HepG2 (cell line): Measurements from ENCODE around the gene CUL7. TPM values are rescaled to one million over a fixed set of nuclear protein-coding genes. Genes with fewer than 3 reads are reported as not detected.

Source experiments
- ATAC-seq: fragments of 200-7000 bp; cut with Tn5 transposase; 3 replicates; pipeline ENCODE4 v1.9.1; 2020; ENCODE audit warnings: mild to moderate bottlenecking, moderate library complexity
- Bru-seq: library from RNA; stranded (reverse); fragments of 400-500 nt; gene quantifications from one replicate; lab custom pipeline; 2021; lab: Mats Ljungman, UMichigan
- BruChase-seq, 2 experiments: library from RNA; stranded (reverse); fragments of 400-500 nt; gene quantifications; one replicate each; lab custom pipeline; 2021; lab: Mats Ljungman, UMichigan
- BruUV-seq: library from RNA; stranded (reverse); fragments of 400-500 nt; replicated peaks from 2 replicates; lab custom pipeline; 2021; lab: Mats Ljungman, UMichigan
- CTCF ChIA-PET: fragments of 300-600 bp; formaldehyde crosslinking; extraction: SDS; loops from one replicate; lab custom pipeline; 2021; ENCODE audit warnings: low total read pairs, inconsistent platforms, low intra/inter-chr PET ratio; lab: Yijun Ruan, JAX
- POLR2A ChIA-PET: fragments of 350-600 bp; sonication (Branson Sonifier 250); formaldehyde crosslinking; loops from one replicate; lab custom pipeline; 2020; ENCODE audit warnings: antibody characterized with exemption, inconsistent platforms; lab: Yijun Ruan, JAX
- DNase-seq: peaks from one replicate; pipeline ENCODE4 v3.0.0-alpha.2; 2015; ENCODE audit warnings: low spot score
- FAIRE-seq: peaks from 3 replicates; lab custom pipeline; 2011; peaks lifted over from hg19 to GRCh38; lab: Jason Lieb, UNC
- H2AFZ ChIP-seq: one replicate; pipeline ENCODE4 v1.6.1; 2011; ENCODE audit warnings: low read length, inconsistent platforms
- H3K27ac ChIP-seq: fragments of 300-600 bp; 3 replicates; pipeline ENCODE4 v1.8.0; 2011; ENCODE audit warnings: mixed run types, mild to moderate bottlenecking, mixed read lengths, low read length, inconsistent platforms; ENCODE audit not compliant: insufficient read depth; ENCODE audit errors: extremely low read length
- H3K27me3 ChIP-seq, 2 experiments: fragments of 200-600 bp in 1 of 2; 2 replicates in 1 of 2; 3 replicates in 1 of 2; pipeline versions ENCODE4 v1.6.0 to v1.8.0; 2011; ENCODE audit warnings: low read length in 2 of 2, mild to moderate bottlenecking in 2 of 2, moderate library complexity in 2 of 2, inconsistent platforms in 1 of 2; ENCODE audit not compliant: insufficient read depth in 2 of 2, control insufficient read depth in 1 of 2
- H3K36me3 ChIP-seq, 2 experiments: fragments of 200-600 bp in 1 of 2; replicated peaks in 1 of 2; 2 replicates in 1 of 2; 3 replicates in 1 of 2; pipeline versions ENCODE4 v1.5.1 to v1.8.0; 2011; ENCODE audit warnings: low read length in 2 of 2, inconsistent platforms in 1 of 2; ENCODE audit not compliant: insufficient read depth in 2 of 2, control insufficient read depth in 1 of 2
- H3K4me1 ChIP-seq: 2 replicates; pipeline ENCODE4 v1.5.1; 2012; ENCODE audit warnings: low read length, inconsistent platforms; ENCODE audit not compliant: insufficient read depth
- H3K4me2 ChIP-seq: 2 replicates; pipeline ENCODE4 v1.6.0; 2011; ENCODE audit warnings: low read depth, low read length, inconsistent platforms
- H3K4me3 ChIP-seq, 3 experiments: fragments of 200-600 bp in 1 of 3; sonication (generic), shearing (Covaris generic) in 1 of 3; replicated peaks in 1 of 3; 2 replicates each; pipeline ENCODE4 v1.5.1; 2011 to 2016; ENCODE audit warnings: low read length in 3 of 3, inconsistent platforms in 2 of 3, low read depth in 2 of 3, mild to moderate bottlenecking in 2 of 3, control low read depth in 1 of 3, mixed read lengths in 1 of 3; ENCODE audit not compliant: insufficient read depth in 1 of 3
- H3K79me2 ChIP-seq: one replicate; pipeline ENCODE4 v1.6.1; 2011; ENCODE audit warnings: low read length, inconsistent platforms; ENCODE audit not compliant: insufficient read depth
- H3K9ac ChIP-seq: 2 replicates; pipeline ENCODE4 v1.6.0; 2011; ENCODE audit warnings: mild to moderate bottlenecking, low read depth, low read length, inconsistent platforms; ENCODE audit not compliant: insufficient read depth
- H3K9me3 ChIP-seq: 2 replicates; pipeline ENCODE4 v1.5.1; 2012; ENCODE audit warnings: mild to moderate bottlenecking, low read length
- H4K20me1 ChIP-seq: 2 replicates; pipeline ENCODE4 v1.6.0; 2011; ENCODE audit warnings: inconsistent platforms, mild to moderate bottlenecking, low read length, moderate library complexity; ENCODE audit not compliant: insufficient read depth
- KDM2A ChIP-seq: sonication (generic); formaldehyde crosslinking; IDR thresholded peaks from 2 replicates; pipeline ENCODE4 v1.4.0; 2020; ENCODE audit warnings: low read depth, missing genetic modification reagents, borderline replicate concordance
- MED8 ChIP-seq: sonication (generic); formaldehyde crosslinking; IDR thresholded peaks from 2 replicates; pipeline ENCODE4 v1.8.1; 2023; ENCODE audit warnings: mild to moderate bottlenecking, missing genetic modification reagents; ENCODE audit not compliant: insufficient replicate concordance
- MEIS1 ChIP-seq: sonication (generic); formaldehyde crosslinking; IDR thresholded peaks from 2 replicates; pipeline ENCODE4 v1.9.0; 2021; ENCODE audit warnings: mild to moderate bottlenecking, missing genetic modification reagents, moderate library complexity, borderline replicate concordance
- MTA1 ChIP-seq: sonication (generic); formaldehyde crosslinking; IDR thresholded peaks from 2 replicates; pipeline ENCODE4 v1.4.0; 2020; ENCODE audit warnings: missing genetic modification reagents, mild to moderate bottlenecking, borderline replicate concordance
- NFE2L1 ChIP-seq: sonication (generic); formaldehyde crosslinking; IDR thresholded peaks from 2 replicates; pipeline ENCODE4 v1.4.0; 2020; ENCODE audit warnings: missing genetic modification reagents, mild to moderate bottlenecking, borderline replicate concordance
- PCBP2 ChIP-seq: fragments of 200-400 bp; formaldehyde crosslinking; optimal IDR thresholded peaks from 2 replicates; pipeline ENCODE3; 2018; ENCODE audit warnings: low read length, low read depth; ENCODE audit not compliant: poor library complexity, severe bottlenecking
- SAP130 ChIP-seq: IDR thresholded peaks from 2 replicates; pipeline ENCODE4 v1.6.1; 2016; ENCODE audit warnings: low read depth
- TEF ChIP-seq: sonication (generic); formaldehyde crosslinking; IDR thresholded peaks from 2 replicates; pipeline ENCODE4 v1.5.0; 2020; ENCODE audit warnings: missing genetic modification reagents
- ZNF121 ChIP-seq: sonication (generic); formaldehyde crosslinking; IDR thresholded peaks from 2 replicates; pipeline ENCODE4 v1.5.0; 2020; ENCODE audit warnings: mild to moderate bottlenecking, missing genetic modification reagents
- ZNF329 ChIP-seq: sonication (generic); formaldehyde crosslinking; IDR thresholded peaks from 2 replicates; pipeline ENCODE4 v1.9.0; 2021; ENCODE audit warnings: low read depth, mild to moderate bottlenecking, missing genetic modification reagents
- ZNF350 ChIP-seq: sonication (generic); formaldehyde crosslinking; IDR thresholded peaks from 2 replicates; pipeline ENCODE4 v1.4.0; 2020; ENCODE audit warnings: mild to moderate bottlenecking, low read depth, missing genetic modification reagents, borderline replicate concordance
- ZNF558 ChIP-seq: sonication (generic); formaldehyde crosslinking; IDR thresholded peaks from 2 replicates; pipeline ENCODE4 v1.9.0; 2022; ENCODE audit warnings: mild to moderate bottlenecking, missing genetic modification reagents, borderline replicate concordance
- WGBS: methylation state at CpG from one replicate; pipeline ENCODE4 v1.1.6; 2017; ENCODE audit warnings: low lambda C conversion rate; 5-methylcytosine and 5-hydroxymethylcytosine counted together
- in situ Hi-C: cut with HindIII; loops from 2 replicates; pipeline ENCODE4 v1.10.0; 2017; ENCODE audit warnings: low pct_unique_long_range_greater_than_20kb; ENCODE audit not compliant: extremely low pct_ligation_motif_present
- intact Hi-C: fragments of 100-400 bp; cut with micrococcal nuclease; formaldehyde crosslinking; loops from one replicate; pipeline ENCODE4 v1.10.0; 2022; ENCODE audit not compliant: unreplicated experiment
- long read RNA-seq, 2 experiments: library from RNA in 1 of 2; library from polyadenylated mRNA in 1 of 2; stranded (forward) in 1 of 2; unstranded in 1 of 2; transcript quantifications; one replicate each; pipeline ENCODE4 v2.0.0, GENCODE V29; 2019 to 2022
- polyA minus RNA-seq, 3 experiments: library from RNA; depleted of rRNA, polyadenylated mRNA; stranded (reverse); fragments of >200 nt; gene quantifications; 2 replicates each; pipeline ENCODE4 v1.2.3, GENCODE V29; 2011; ENCODE audit warnings: low replicate concordance in 1 of 3
- polyA plus RNA-seq, 8 experiments: library from polyadenylated mRNA; depleted of rRNA in 3 of 8; stranded (reverse) in 7 of 8; unstranded in 1 of 8; fragments of >200 nt; fragmentation: Illumina TruSeq in 4 of 8; extraction: Trizol in 4 of 8; gene quantifications; 2 replicates each; pipeline versions ENCODE4 v1.2.1 to v1.2.3, GENCODE V29; 2011 to 2016; ENCODE audit warnings: low read depth in 4 of 8, missing spikeins in 1 of 8, mixed read lengths in 1 of 8; ENCODE audit not compliant: insufficient read depth in 1 of 8
- total RNA-seq, 5 experiments: library from RNA; depleted of rRNA; stranded (reverse); fragments of >200 nt; fragmentation: Illumina TruSeq; extraction: Trizol; gene quantifications; 2 replicates each; pipeline ENCODE4 v1.2.3, GENCODE V29; 2016; ENCODE audit warnings: low read depth in 1 of 5
- TF ChIP-seq, protein P1 (sequence below): sonication (generic); formaldehyde crosslinking; conservative IDR thresholded peaks from 2 replicates; pipeline ENCODE4 v1.4.0; 2020; ENCODE audit warnings: missing genetic modification reagents
- TF ChIP-seq, protein P2 (sequence below): sonication (generic); formaldehyde crosslinking; IDR thresholded peaks from 2 replicates; pipeline ENCODE4 v1.8.0; 2023; ENCODE audit warnings: mild to moderate bottlenecking, missing genetic modification reagents

The CUL7 gene
- 30.7 and 32.0 TPM in 2 replicates for total RNA-seq (2016; rRNA removed; fragmentation: Illumina TruSeq; extraction: Trizol)
- 1.6 and 2.2 TPM in 2 replicates for total RNA-seq (2016; cell fraction: cytosol; rRNA removed; fragmentation: Illumina TruSeq; extraction: Trizol; ENCODE audit: low read depth)
- total RNA-seq (2016; cell fraction: insoluble cytoplasmic fraction; rRNA removed; fragmentation: Illumina TruSeq; extraction: Trizol): 27.3 and 31.2 TPM in 2 replicates
- total RNA-seq (2016; cell fraction: membrane; rRNA removed; fragmentation: Illumina TruSeq; extraction: Trizol): 5.8 and 6.7 TPM in 2 replicates
- 34.6 and 35.9 TPM in 2 replicates for total RNA-seq (2016; cell fraction: nucleus; rRNA removed; fragmentation: Illumina TruSeq; extraction: Trizol)
- 60.7 and 79.4 TPM in 2 replicates for polyA plus RNA-seq (2011; rRNA removed)
- 38.0 and 49.6 TPM in 2 replicates for polyA plus RNA-seq (2011; cell fraction: cytosol; rRNA removed)
- 221 and 265 TPM in 2 replicates for polyA plus RNA-seq (2011; cell fraction: nucleus; rRNA removed)
- polyA plus RNA-seq (2012): 36.5 and 41.4 TPM in 2 replicates
- polyA plus RNA-seq (2016; cell fraction: cytosol; fragmentation: Illumina TruSeq; extraction: Trizol; ENCODE audit: low read depth): 1.1 and 1.4 TPM in 2 replicates
- polyA plus RNA-seq (2016; cell fraction: insoluble cytoplasmic fraction; fragmentation: Illumina TruSeq; extraction: Trizol; ENCODE audit: low read depth): 16.9 and 21.5 TPM in 2 replicates
- polyA plus RNA-seq (2016; cell fraction: membrane; fragmentation: Illumina TruSeq; extraction: Trizol; ENCODE audit: low read depth): 2.2 and 2.7 TPM in 2 replicates
- polyA plus RNA-seq (2016; cell fraction: nucleus; fragmentation: Illumina TruSeq; extraction: Trizol; ENCODE audit: insufficient read depth, low read depth): 63.7 and 70.4 TPM in 2 replicates
- polyA minus RNA-seq (2011; rRNA and poly(A)+ RNA removed; ENCODE audit: low replicate concordance): 14.4 and 143 TPM in 2 replicates
- polyA minus RNA-seq (2011; cell fraction: cytosol; rRNA and poly(A)+ RNA removed): 44.5 and 45.5 TPM in 2 replicates
- polyA minus RNA-seq (2011; cell fraction: nucleus; rRNA and poly(A)+ RNA removed): 65.0 and 67.0 TPM in 2 replicates
- percentile 78 among the genes with signal in this experiment for Bru-seq, nascent RNA
- percentile 87 among the genes with signal in this experiment for BruChase-seq, experiment 1, labeled RNA remaining after a 6-hour chase
- BruChase-seq, experiment 2, labeled RNA remaining after a 2-hour chase: percentile 88 among the genes with signal in this experiment
- long read RNA-seq, experiment 1, full-length matches to known transcripts: 2 of 15 reads
- long read RNA-seq, experiment 1, partial matches to known transcripts: 8 of 15 reads
- long read RNA-seq, experiment 1, other reads (novel, unspliced or antisense): 5 of 15 reads
- long read RNA-seq, experiment 2, full-length matches to known transcripts: 9 of 100 reads
- long read RNA-seq, experiment 2, partial matches to known transcripts: 68 of 100 reads
- long read RNA-seq, experiment 2, other reads (novel, unspliced or antisense): 23 of 100 reads

GRCh38 chr6:43053545-43054205 lies at the start of gene CUL7:
Gene CUL7 (minus strand): TSS chr6:43053851. CDS start chr6:43052788, 1,063 bp downstream.
- Histone ChIP-seq H3K27me3 (no peaks in the 10 kb centered on the region; a peak in 1 of 5 replicates), H2AFZ (no peak within 1 kb of the TSS)
- FAIRE-seq: peak; percentile 96
- TF ChIP-seq, protein P1, sequence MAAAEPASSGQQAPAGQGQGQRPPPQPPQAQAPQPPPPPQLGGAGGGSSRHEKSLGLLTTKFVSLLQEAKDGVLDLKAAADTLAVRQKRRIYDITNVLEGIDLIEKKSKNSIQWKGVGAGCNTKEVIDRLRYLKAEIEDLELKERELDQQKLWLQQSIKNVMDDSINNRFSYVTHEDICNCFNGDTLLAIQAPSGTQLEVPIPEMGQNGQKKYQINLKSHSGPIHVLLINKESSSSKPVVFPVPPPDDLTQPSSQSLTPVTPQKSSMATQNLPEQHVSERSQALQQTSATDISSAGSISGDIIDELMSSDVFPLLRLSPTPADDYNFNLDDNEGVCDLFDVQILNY (CRISPR knock-in tag): no peak; the same call in 1 of the 2 replicates
- peak; percentile 67; the same call in 1 of the 2 replicates for TF ChIP-seq MEIS1 (CRISPR knock-in tag)
- TF ChIP-seq ZNF350 (CRISPR knock-in tag): peak; percentile 94
- TF ChIP-seq MED8 (CRISPR knock-in tag): no peak
- TF ChIP-seq ZNF329 (CRISPR knock-in tag): peak; percentile 55; the same call in 1 of the 2 replicates
- no peak for TF ChIP-seq PCBP2
- TF ChIP-seq ZNF558 (CRISPR knock-in tag): no peak
- TF ChIP-seq MTA1 (CRISPR knock-in tag): peak; percentile 87
- TF ChIP-seq ZNF121 (CRISPR knock-in tag): peak; percentile 51; the same call in 1 of the 2 replicates
- peak; percentile 97 for TF ChIP-seq SAP130 (CRISPR knock-in tag)
- TF ChIP-seq, protein P2, sequence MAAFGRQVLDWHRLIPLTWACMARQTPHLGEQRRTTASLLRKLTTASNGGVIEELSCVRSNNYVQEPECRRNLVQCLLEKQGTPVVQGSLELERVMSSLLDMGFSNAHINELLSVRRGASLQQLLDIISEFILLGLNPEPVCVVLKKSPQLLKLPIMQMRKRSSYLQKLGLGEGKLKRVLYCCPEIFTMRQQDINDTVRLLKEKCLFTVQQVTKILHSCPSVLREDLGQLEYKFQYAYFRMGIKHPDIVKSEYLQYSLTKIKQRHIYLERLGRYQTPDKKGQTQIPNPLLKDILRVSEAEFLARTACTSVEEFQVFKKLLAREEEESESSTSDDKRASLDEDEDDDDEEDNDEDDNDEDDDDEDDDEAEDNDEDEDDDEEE (CRISPR knock-in tag): peak; percentile 97
- TF ChIP-seq KDM2A (CRISPR knock-in tag): peak; percentile 100
- peak; percentile 72; the same call in 1 of the 2 replicates for TF ChIP-seq NFE2L1 (CRISPR knock-in tag)
- TF ChIP-seq TEF (CRISPR knock-in tag): no peak

More at GRCh38 chr6:43053545-43054205, at the start of gene CUL7:
- ChIA-PET CTCF (interaction anchor here (1.2 kb wide), 1 partner anchor 117 kb away, joined by 3 read pairs; no protein-coding TSS in a partner anchor), POLR2A (interaction anchor here (0.5 to 3.4 kb wide), 42 partner anchors 9 to 522 kb away, joined by 3 to 45 read pairs (median 5); partner anchors contain the start of genes BICRAL, CNPY3, CUL9 and GNMT)
- Histone ChIP-seq H3K9ac (peak within 1 kb of the TSS; percentile 98), H4K20me1 (no peaks in the 10 kb centered on the region), H3K4me2 (peak within 1 kb of the TSS; percentile 91), H3K27ac (peak within 1 kb of the TSS; percentile 84), H3K36me3 (peaks cover 12 to 44% of the 10 kb centered on the region in 2 experiments), H3K79me2 (peaks cover 44% of the 10 kb centered on the region), H3K4me3 (peak within 1 kb of the TSS; percentile 75 to 96 (median 94)), H3K9me3 (no peaks in the 10 kb centered on the region), H3K4me1 (peaks cover 49% of the 10 kb centered on the region)
- DNase-seq (peak; percentile 91), ATAC-seq (peak; percentile 95)
- no TSS peak for BruUV-seq
- intact Hi-C loops: loop anchor here (5.0 kb wide), 1 partner anchor 41 kb away; the partner anchor contains the start of genes KLHDC3 and MEA1
- whole genome bisulfite sequencing: 4% methylated on average over 27 of the region's 45 CpGs
- in situ Hi-C loops: no loop called here
